ENCODE data around the gene TMEM145. TPM values are rescaled to one million over a fixed set of nuclear protein-coding genes. Genes with fewer than 3 reads are reported as not detected.
"Not testable (repeated sequence)": the region's sequence is repeated elsewhere in the genome, so short reads cannot be mapped to it uniquely, and the experiment has no call there.

Gene TMEM145
- total and polyA plus RNA-seq, 2 donors from 2014 or later: not detected

GRCh38 chr19:42335971-42336370 lies 22.9 kb downstream of the TMEM145 start:
- Histone ChIP-seq H3K9ac (ENCODE audit: low read length in 3 of 3) (no peak overlapping the region), H3K36me3 (ENCODE audit: control insufficient read depth in 2 of 3, insufficient read depth in 3 of 3, low read length in 3 of 3) (peaks cover 0 to 6% (median 4%) of the 10 kb centered on the region in 3 donors), H3K4me1 (ENCODE audit: control insufficient read depth in 2 of 3, insufficient read depth in 2 of 3, low read depth in 1 of 3, low read length in 3 of 3) (no peaks in the 10 kb centered on the region), H3K4me3 (ENCODE audit: low read length in 3 of 3) (no peak overlapping the region), H3K9me3 (ENCODE audit: control insufficient read depth in 2 of 3, insufficient read depth in 1 of 3, low read length in 3 of 3) (no peaks in the 10 kb centered on the region), H3K27ac (ENCODE audit: low read depth in 2 of 2, low read length in 2 of 2) (no peak overlapping the region), H3K27me3 (ENCODE audit: control insufficient read depth, insufficient read depth, low read length) (no peaks in the 10 kb centered on the region)
- FAIRE-seq (no peak), DNase-seq (no peak)
- intact Hi-C loops (cut with DNase I): no loop called here
- TF ChIP-seq CTCF (IDR thresholded peaks at IDR 0.05; ENCODE audit: borderline replicate concordance, extremely low read depth, insufficient read depth): no peak

DNA sequence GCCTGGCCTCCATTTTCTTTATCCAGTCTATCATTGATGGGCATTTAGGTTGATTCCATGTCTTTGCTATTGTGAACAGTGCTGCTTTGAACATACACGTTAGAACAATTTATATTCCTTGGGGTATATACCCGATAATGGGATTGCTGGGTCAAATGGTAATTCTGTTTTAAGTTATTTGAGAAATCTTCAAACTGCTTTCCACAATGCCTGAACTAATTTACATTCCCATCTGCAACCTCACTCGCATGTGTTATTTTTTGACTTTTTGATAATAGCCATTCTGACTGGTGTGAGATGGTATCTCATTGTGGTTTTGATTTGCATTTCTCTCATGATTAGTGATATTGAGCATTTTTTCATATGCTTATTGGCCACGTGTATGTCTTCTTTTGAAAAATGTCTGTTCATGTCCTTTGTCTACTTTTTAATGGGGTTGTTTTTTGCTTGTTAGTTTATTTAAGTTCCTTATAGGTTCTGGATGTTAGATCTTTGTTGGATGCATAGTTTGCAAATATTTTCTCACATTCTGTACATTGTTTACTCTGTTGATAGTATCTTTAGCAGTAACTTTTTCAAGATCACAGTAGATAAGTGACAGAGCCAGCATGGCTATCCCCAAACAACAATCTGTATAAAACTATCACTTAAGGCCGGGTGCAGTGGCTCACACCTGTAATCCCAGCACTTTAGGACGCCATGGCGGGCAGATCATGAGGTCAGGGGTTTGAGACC lies 26.2 kb downstream of the TMEM145 start:
- H3K27me3 ChIP-seq (ENCODE audit: control insufficient read depth, insufficient read depth, low read length); DNase-seq; intact Hi-C loops (cut with DNase I); H3K9ac ChIP-seq (ENCODE audit: low read length in 3 of 3); H3K4me3 ChIP-seq (ENCODE audit: low read length in 3 of 3); H3K4me1 ChIP-seq (ENCODE audit: control insufficient read depth in 2 of 3, insufficient read depth in 2 of 3, low read depth in 1 of 3, low read length in 3 of 3); FAIRE-seq; H3K9me3 ChIP-seq (ENCODE audit: control insufficient read depth in 2 of 3, insufficient read depth in 1 of 3, low read length in 3 of 3); H3K27ac ChIP-seq (ENCODE audit: low read depth in 2 of 2, low read length in 2 of 2); H3K36me3 ChIP-seq (ENCODE audit: control insufficient read depth in 2 of 3, insufficient read depth in 3 of 3, low read length in 3 of 3): not testable (repeated sequence)

- intact Hi-C loops (cut with DNase I); H3K27me3 ChIP-seq (ENCODE audit: control insufficient read depth, insufficient read depth, low read length); H3K27ac ChIP-seq (ENCODE audit: low read depth in 2 of 2, low read length in 2 of 2); H3K36me3 ChIP-seq (ENCODE audit: control insufficient read depth in 2 of 3, insufficient read depth in 3 of 3, low read length in 3 of 3); DNase-seq; H3K9ac ChIP-seq (ENCODE audit: low read length in 3 of 3); FAIRE-seq; H3K4me3 ChIP-seq (ENCODE audit: low read length in 3 of 3); H3K4me1 ChIP-seq (ENCODE audit: control insufficient read depth in 2 of 3, insufficient read depth in 2 of 3, low read depth in 1 of 3, low read length in 3 of 3); H3K9me3 ChIP-seq (ENCODE audit: control insufficient read depth in 2 of 3, insufficient read depth in 1 of 3, low read length in 3 of 3): not testable (repeated sequence)
Observed at GRCh38 chr19:42339922-42340321, 26.8 kb downstream of the TMEM145 start.

DNA sequence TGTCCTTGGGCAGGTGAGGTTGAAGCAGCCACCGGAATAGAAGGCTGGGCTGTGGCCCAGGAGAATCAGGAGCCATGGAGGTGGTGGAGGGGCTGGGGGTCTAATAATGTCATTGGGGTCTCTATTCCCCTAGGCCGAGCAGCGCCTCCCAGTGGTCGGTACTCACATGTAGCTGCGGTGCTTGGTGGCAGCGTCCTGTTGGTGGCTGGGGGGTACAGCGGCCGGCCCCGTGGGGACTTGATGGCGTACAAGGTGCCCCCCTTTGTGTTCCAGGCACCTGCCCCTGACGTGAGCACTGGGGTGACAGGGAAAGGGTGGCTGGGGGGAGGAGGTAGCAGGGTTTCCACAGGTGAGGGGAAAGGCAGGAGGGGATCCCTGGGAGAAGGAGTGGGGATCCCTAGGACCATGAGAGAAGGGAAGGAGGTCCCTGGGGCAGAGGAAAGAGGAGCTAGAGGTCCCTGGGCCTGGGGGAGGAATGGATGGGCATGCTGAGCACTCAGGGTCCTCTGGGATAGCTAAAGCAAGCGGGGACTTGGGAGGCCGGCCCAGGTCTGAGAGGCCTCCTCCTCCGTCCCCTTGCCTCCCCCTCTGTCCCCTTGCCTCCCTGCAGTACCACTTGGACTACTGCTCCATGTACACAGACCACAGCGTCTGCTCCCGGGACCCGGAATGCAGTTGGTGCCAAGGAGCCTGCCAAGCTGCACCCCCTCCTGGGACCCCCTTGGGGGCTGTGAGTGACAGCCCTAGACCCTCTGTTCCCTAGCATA lies 30.4 kb downstream of the TMEM145 start:
- no peak overlapping the region for H3K9ac ChIP-seq (ENCODE audit: low read length in 3 of 3)
- no peaks in the 10 kb centered on the region for H3K4me1 ChIP-seq (ENCODE audit: control insufficient read depth in 2 of 3, insufficient read depth in 2 of 3, low read depth in 1 of 3, low read length in 3 of 3)
- intact Hi-C loops (cut with DNase I): no loop called here
- H3K4me3 ChIP-seq (ENCODE audit: low read length in 3 of 3): no peak overlapping the region
- no peak for TF ChIP-seq CTCF (IDR thresholded peaks at IDR 0.05; ENCODE audit: borderline replicate concordance, extremely low read depth, insufficient read depth)
- no peaks in the 10 kb centered on the region for H3K27me3 ChIP-seq (ENCODE audit: control insufficient read depth, insufficient read depth, low read length)
- no peaks in the 10 kb centered on the region for H3K36me3 ChIP-seq (ENCODE audit: control insufficient read depth in 2 of 3, insufficient read depth in 3 of 3, low read length in 3 of 3)
- FAIRE-seq: no peak
- no peak overlapping the region for H3K27ac ChIP-seq (ENCODE audit: low read depth in 2 of 2, low read length in 2 of 2)
- DNase-seq: no peak
- no peaks in the 10 kb centered on the region for H3K9me3 ChIP-seq (ENCODE audit: control insufficient read depth in 2 of 3, insufficient read depth in 1 of 3, low read length in 3 of 3)

Data from kidney (tissue), 14 donors.